GM12878 (cell line): ENCODE measurements around the gene FSTL1. TPM values are rescaled to one million over a fixed set of nuclear protein-coding genes. Genes with fewer than 3 reads are reported as not detected.

ENCODE experiments used
- ATAC-seq: fragments of 200-7000 bp; cut with Tn5 transposase; 3 replicates; pipeline ENCODE4 v1.9.1; 2020; ENCODE audit warnings: mild to moderate bottlenecking, moderate library complexity
- BruUV-seq: library from RNA; stranded (reverse); fragments of 400-500 nt; replicated peaks from 2 replicates; lab custom pipeline; 2021; lab: Mats Ljungman, UMichigan
- CTCF ChIA-PET: fragments of 300-600 bp; sonication (Branson Sonifier 250); formaldehyde crosslinking; extraction: SDS; loops from one replicate; lab custom pipeline; 2021; ENCODE audit warnings: inconsistent platforms; lab: Yijun Ruan, JAX
- POLR2A ChIA-PET: fragments of 350-600 bp; formaldehyde crosslinking; extraction: SDS; loops from one replicate; lab custom pipeline; 2021; ENCODE audit warnings: inconsistent platforms; lab: Charles Lee
- RAD21 ChIA-PET: fragments of 300-600 bp; sonication (Branson Sonifier 250); formaldehyde crosslinking; loops from one replicate; lab custom pipeline; 2023; ENCODE audit warnings: antibody characterized with exemption; ENCODE audit not compliant: unreplicated experiment; lab: Charles Lee
- SMC1A ChIA-PET: fragments of 300-600 bp; sonication (Branson Sonifier 250); formaldehyde crosslinking; loops from one replicate; lab custom pipeline; 2023; ENCODE audit not compliant: unreplicated experiment, uncharacterized antibody; lab: Charles Lee
- DNase-seq: peaks from one replicate; pipeline ENCODE4 v3.0.0-alpha.2; 2011; ENCODE audit warnings: low read depth, low spot score
- FAIRE-seq: peaks from 3 replicates; lab custom pipeline; 2011; peaks lifted over from hg19 to GRCh38; lab: Jason Lieb, UNC
- H2AFZ ChIP-seq: 2 replicates; pipeline ENCODE4 v1.6.0; 2011; ENCODE audit warnings: low read depth, low read length, control low read depth; ENCODE audit not compliant: control insufficient read depth
- H3K27ac ChIP-seq: 2 replicates; pipeline ENCODE4 v1.5.1; 2011; ENCODE audit warnings: control low read depth; ENCODE audit not compliant: control insufficient read depth, insufficient read depth
- H3K27me3 ChIP-seq, 2 experiments: replicated peaks in 1 of 2; 2 replicates each; pipeline versions ENCODE4 v1.6.0 to v1.6.1; 2011; ENCODE audit warnings: low read length in 1 of 2; ENCODE audit not compliant: control insufficient read depth in 2 of 2, insufficient read depth in 2 of 2
- H3K36me3 ChIP-seq, 2 experiments: 2 replicates each; pipeline ENCODE4 v1.5.1; 2011; ENCODE audit warnings: low read length in 1 of 2; ENCODE audit not compliant: control insufficient read depth in 2 of 2, insufficient read depth in 2 of 2
- H3K4me1 ChIP-seq: 2 replicates; pipeline ENCODE4 v1.6.1; 2011; ENCODE audit warnings: mild to moderate bottlenecking, low read length, moderate library complexity, mixed read lengths; ENCODE audit not compliant: control insufficient read depth, insufficient read depth
- H3K4me2 ChIP-seq: 2 replicates; pipeline ENCODE4 v1.6.0; 2011; ENCODE audit warnings: control low read depth; ENCODE audit not compliant: control insufficient read depth, insufficient read depth
- H3K4me3 ChIP-seq: fragments of 200-600 bp; sonication (generic); 2 replicates; pipeline ENCODE4 v1.5.1; 2016
- H3K79me2 ChIP-seq: 2 replicates; pipeline ENCODE4 v1.6.0; 2011; ENCODE audit warnings: low read length; ENCODE audit not compliant: control insufficient read depth, insufficient read depth
- H3K9ac ChIP-seq: 2 replicates; pipeline ENCODE4 v1.8.0; 2011; ENCODE audit warnings: low read length, control low read depth, mixed read lengths; ENCODE audit not compliant: control insufficient read depth, insufficient read depth
- H3K9me3 ChIP-seq: replicated peaks from 3 replicates; pipeline ENCODE4 v1.5.1; 2011; ENCODE audit warnings: mild to moderate bottlenecking, low read length; ENCODE audit not compliant: control insufficient read depth, insufficient read depth
- H4K20me1 ChIP-seq: 2 replicates; pipeline ENCODE4 v1.6.0; 2011; ENCODE audit not compliant: control insufficient read depth, insufficient read depth
- CBFB ChIP-seq: IDR thresholded peaks from 2 replicates; pipeline ENCODE4 v1.6.1; 2016; ENCODE audit warnings: antibody characterized with exemption, low read depth
- ESRRA ChIP-seq: IDR thresholded peaks from 2 replicates; pipeline ENCODE4 v1.6.1; 2012; ENCODE audit warnings: mild to moderate bottlenecking, low read length, improper control_type of control experiment
- MEF2A ChIP-seq: IDR thresholded peaks from 2 replicates; pipeline ENCODE4 v1.6.1; 2011; ENCODE audit warnings: low read depth, mild to moderate bottlenecking, low read length, moderate library complexity; ENCODE audit not compliant: insufficient read depth
- NFYA ChIP-seq: IDR thresholded peaks from 2 replicates; pipeline ENCODE4 v1.6.1; 2011; ENCODE audit warnings: low read depth, mild to moderate bottlenecking, low read length, improper control_type of control experiment, borderline replicate concordance
- NR2C2 ChIP-seq: IDR thresholded peaks from 2 replicates; pipeline ENCODE4 v1.6.1; 2011; ENCODE audit warnings: borderline replicate concordance, low read depth; ENCODE audit not compliant: control insufficient read depth, insufficient read length
- RAD51 ChIP-seq: fragments of 450-650 bp; IDR thresholded peaks from 2 replicates; pipeline ENCODE4 v1.6.1; 2016; ENCODE audit warnings: moderate library complexity, mild to moderate bottlenecking, inconsistent platforms
- RB1 ChIP-seq: fragments of 450-650 bp; formaldehyde crosslinking; IDR thresholded peaks from 2 replicates; pipeline ENCODE4 v1.6.1; 2017; ENCODE audit warnings: mild to moderate bottlenecking, borderline replicate concordance
- SP1 ChIP-seq: IDR thresholded peaks from one replicate; pipeline ENCODE4 v1.6.1; 2011; ENCODE audit warnings: low read depth, low read length
- SREBF2 ChIP-seq: IDR thresholded peaks from 2 replicates; pipeline ENCODE4 v1.6.1; 2012; ENCODE audit warnings: mild to moderate bottlenecking, low read length
- SUZ12 ChIP-seq: fragments of 200-600 bp; sonication (generic); IDR thresholded peaks from one replicate; pipeline ENCODE4 v1.6.1; 2018; ENCODE audit warnings: antibody characterized with exemption, mild to moderate bottlenecking; ENCODE audit not compliant: unreplicated experiment
- TCF12 ChIP-seq: IDR thresholded peaks from 2 replicates; pipeline ENCODE4 v1.6.1; 2011; ENCODE audit warnings: low read depth, mild to moderate bottlenecking, low read length
- TCF3 ChIP-seq: IDR thresholded peaks from 2 replicates; pipeline ENCODE4 v1.6.1; 2012; ENCODE audit warnings: low read depth, mild to moderate bottlenecking, low read length, borderline replicate concordance; ENCODE audit not compliant: insufficient read depth
- WGBS: methylation state at CpG from one replicate; pipeline ENCODE4 v1.1.6; 2016; ENCODE audit warnings: low lambda C conversion rate; ENCODE audit not compliant: insufficient replicate concordance, insufficient coverage; ENCODE audit errors: missing lambda C conversion rate; 5-methylcytosine and 5-hydroxymethylcytosine counted together
- in situ Hi-C: fragments of 300-500 bp; cut with MboI; formaldehyde crosslinking; loops from 9 replicates; pipeline ENCODE4 v1.14.3; 2018; ENCODE audit warnings: mixed read lengths
- intact Hi-C: fragments of 100-400 bp; cut with micrococcal nuclease; formaldehyde crosslinking; loops from one replicate; pipeline ENCODE4 v1.14.2; 2022; ENCODE audit not compliant: unreplicated experiment
- polyA plus RNA-seq, 11 experiments: library from polyadenylated mRNA; depleted of rRNA in 4 of 11; unstranded in 6 of 11; stranded (reverse) in 5 of 11; fragments of >200 nt; fragmentation: Nextera tagmentation in 4 of 11; fragmentation: Illumina TruSeq in 1 of 11; extraction: Ambion mirVana in 4 of 11; extraction: Trizol in 1 of 11; gene quantifications; 1 replicate in 1 of 11; 2 replicates in 10 of 11; pipeline versions ENCODE4 v1.2.1 to v1.2.3, GENCODE V29; 2011 to 2016; ENCODE audit warnings: inconsistent platforms in 2 of 11, missing spikeins in 2 of 11, low read depth in 1 of 11
- total RNA-seq, 4 experiments: library from RNA; depleted of rRNA in 3 of 4; stranded (reverse); fragments of >200 nt in 3 of 4; fragmentation: Illumina TruSeq in 1 of 4; extraction: Trizol in 1 of 4; gene quantifications; 2 replicates each; pipeline versions ENCODE4 v1.2.1 to v1.2.3, GENCODE V29; 2013 to 2021
- TF ChIP-seq, protein P1 (sequence below): fragments of 450-650 bp; IDR thresholded peaks from 2 replicates; pipeline ENCODE4 v1.6.1; 2016; ENCODE audit warnings: mild to moderate bottlenecking
- TF ChIP-seq, protein P2 (sequence below): fragments of 450-650 bp; IDR thresholded peaks from 2 replicates; pipeline ENCODE4 v1.6.1; 2017; ENCODE audit warnings: mild to moderate bottlenecking, moderate library complexity
- TF ChIP-seq, protein P3 (sequence below): fragments of 450-650 bp; IDR thresholded peaks from 2 replicates; pipeline ENCODE4 v1.6.1; 2018; ENCODE audit warnings: mild to moderate bottlenecking, low read depth, moderate library complexity; ENCODE audit not compliant: partially characterized antibody

FSTL1 gene
- total and polyA plus RNA-seq, 10 of the 15 experiments (the other 5 are each of a cell fraction or from before 2014, with no cell fraction given) = 0.06 to 1.7 (median 0.32) TPM; not detected in 4

DNA sequence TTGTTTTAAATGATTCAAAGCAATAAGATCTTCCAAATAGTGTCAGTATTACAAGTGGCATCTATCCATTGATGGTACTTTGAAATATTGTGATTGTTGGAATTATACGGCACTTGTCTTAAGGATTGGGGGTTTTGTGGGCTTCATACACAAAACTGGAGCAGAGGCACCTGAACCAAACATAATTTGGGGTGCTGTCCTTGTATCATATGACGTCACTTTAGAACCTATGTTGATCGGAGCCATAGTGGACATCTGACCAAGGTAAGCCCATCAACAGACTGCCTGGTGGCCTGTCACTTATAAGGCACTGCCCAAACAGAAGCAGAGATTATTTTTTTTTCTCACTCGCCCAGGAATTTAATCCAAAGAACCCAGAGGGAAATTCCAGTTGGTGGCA, 98.8 kb downstream of the FSTL1 start:
- FAIRE-seq = no peak
- Histone ChIP-seq H3K4me2 (no peak overlapping the region), H3K27ac (no peak overlapping the region), H3K36me3 (no peaks in the 10 kb centered on the region), H3K9ac (no peak overlapping the region), H2AFZ (no peak overlapping the region), H3K4me1 (peaks cover 4% of the 10 kb centered on the region; the same call in 1 of the 2 replicates), H3K4me3 (no peak overlapping the region), H4K20me1 (no peaks in the 10 kb centered on the region), H3K79me2 (peaks cover 25% of the 10 kb centered on the region), H3K9me3 (no peaks in the 10 kb centered on the region), H3K27me3 (no peaks in the 10 kb centered on the region)
- SMC1A ChIA-PET = interaction anchor here (3.1 kb wide), 1 partner anchor 15 kb away, joined by 9 read pairs; no protein-coding TSS in a partner anchor
- CTCF ChIA-PET = interaction anchor here (8.6 kb wide), 1 partner anchor 65 kb away, joined by 52 read pairs; no protein-coding TSS in a partner anchor
- no TSS peak for BruUV-seq
- WGBS = 80% methylated on average over 4 of the region's 4 CpGs
- in situ Hi-C loops = no loop called here
- DNase-seq = no peak
- RAD21 ChIA-PET = interaction anchor here (3.0 kb wide), 1 partner anchor 66 kb away, joined by 9 read pairs; no protein-coding TSS in a partner anchor
- intact Hi-C loops = no loop called here
- no peak for ATAC-seq
- POLR2A ChIA-PET = no interaction called here
- TF ChIP-seq SP1 (no peak), SUZ12 (no peak), NFYA (no peak), RAD51 (no peak), TCF12 (no peak), TCF3 (no peak), NR2C2 (no peak), CBFB (no peak), RB1 (no peak), MEF2A (no peak), ESRRA (no peak), SREBF2 (no peak)
- TF ChIP-seq, protein P1, sequence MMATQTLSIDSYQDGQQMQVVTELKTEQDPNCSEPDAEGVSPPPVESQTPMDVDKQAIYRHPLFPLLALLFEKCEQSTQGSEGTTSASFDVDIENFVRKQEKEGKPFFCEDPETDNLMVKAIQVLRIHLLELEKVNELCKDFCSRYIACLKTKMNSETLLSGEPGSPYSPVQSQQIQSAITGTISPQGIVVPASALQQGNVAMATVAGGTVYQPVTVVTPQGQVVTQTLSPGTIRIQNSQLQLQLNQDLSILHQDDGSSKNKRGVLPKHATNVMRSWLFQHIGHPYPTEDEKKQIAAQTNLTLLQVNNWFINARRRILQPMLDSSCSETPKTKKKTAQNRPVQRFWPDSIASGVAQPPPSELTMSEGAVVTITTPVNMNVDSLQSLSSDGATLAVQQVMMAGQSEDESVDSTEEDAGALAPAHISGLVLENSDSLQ = no peak
- TF ChIP-seq, protein P2, sequence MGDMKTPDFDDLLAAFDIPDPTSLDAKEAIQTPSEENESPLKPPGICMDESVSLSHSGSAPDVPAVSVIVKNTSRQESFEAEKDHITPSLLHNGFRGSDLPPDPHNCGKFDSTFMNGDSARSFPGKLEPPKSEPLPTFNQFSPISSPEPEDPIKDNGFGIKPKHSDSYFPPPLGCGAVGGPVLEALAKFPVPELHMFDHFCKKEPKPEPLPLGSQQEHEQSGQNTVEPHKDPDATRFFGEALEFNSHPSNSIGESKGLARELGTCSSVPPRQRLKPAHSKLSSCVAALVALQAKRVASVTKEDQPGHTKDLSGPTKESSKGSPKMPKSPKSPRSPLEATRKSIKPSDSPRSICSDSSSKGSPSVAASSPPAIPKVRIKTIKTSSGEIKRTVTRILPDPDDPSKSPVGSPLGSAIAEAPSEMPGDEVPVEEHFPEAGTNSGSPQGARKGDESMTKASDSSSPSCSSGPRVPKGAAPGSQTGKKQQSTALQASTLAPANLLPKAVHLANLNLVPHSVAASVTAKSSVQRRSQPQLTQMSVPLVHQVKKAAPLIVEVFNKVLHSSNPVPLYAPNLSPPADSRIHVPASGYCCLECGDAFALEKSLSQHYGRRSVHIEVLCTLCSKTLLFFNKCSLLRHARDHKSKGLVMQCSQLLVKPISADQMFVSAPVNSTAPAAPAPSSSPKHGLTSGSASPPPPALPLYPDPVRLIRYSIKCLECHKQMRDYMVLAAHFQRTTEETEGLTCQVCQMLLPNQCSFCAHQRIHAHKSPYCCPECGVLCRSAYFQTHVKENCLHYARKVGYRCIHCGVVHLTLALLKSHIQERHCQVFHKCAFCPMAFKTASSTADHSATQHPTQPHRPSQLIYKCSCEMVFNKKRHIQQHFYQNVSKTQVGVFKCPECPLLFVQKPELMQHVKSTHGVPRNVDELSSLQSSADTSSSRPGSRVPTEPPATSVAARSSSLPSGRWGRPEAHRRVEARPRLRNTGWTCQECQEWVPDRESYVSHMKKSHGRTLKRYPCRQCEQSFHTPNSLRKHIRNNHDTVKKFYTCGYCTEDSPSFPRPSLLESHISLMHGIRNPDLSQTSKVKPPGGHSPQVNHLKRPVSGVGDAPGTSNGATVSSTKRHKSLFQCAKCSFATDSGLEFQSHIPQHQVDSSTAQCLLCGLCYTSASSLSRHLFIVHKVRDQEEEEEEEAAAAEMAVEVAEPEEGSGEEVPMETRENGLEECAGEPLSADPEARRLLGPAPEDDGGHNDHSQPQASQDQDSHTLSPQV = no peak
- TF ChIP-seq, protein P3, sequence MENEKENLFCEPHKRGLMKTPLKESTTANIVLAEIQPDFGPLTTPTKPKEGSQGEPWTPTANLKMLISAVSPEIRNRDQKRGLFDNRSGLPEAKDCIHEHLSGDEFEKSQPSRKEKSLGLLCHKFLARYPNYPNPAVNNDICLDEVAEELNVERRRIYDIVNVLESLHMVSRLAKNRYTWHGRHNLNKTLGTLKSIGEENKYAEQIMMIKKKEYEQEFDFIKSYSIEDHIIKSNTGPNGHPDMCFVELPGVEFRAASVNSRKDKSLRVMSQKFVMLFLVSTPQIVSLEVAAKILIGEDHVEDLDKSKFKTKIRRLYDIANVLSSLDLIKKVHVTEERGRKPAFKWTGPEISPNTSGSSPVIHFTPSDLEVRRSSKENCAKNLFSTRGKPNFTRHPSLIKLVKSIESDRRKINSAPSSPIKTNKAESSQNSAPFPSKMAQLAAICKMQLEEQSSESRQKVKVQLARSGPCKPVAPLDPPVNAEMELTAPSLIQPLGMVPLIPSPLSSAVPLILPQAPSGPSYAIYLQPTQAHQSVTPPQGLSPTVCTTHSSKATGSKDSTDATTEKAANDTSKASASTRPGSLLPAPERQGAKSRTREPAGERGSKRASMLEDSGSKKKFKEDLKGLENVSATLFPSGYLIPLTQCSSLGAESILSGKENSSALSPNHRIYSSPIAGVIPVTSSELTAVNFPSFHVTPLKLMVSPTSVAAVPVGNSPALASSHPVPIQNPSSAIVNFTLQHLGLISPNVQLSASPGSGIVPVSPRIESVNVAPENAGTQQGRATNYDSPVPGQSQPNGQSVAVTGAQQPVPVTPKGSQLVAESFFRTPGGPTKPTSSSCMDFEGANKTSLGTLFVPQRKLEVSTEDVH = no peak
